Tongue (tissue), 2 donors: ENCODE data around the gene RHOBTB3. TPM values are rescaled to one million over a fixed set of nuclear protein-coding genes. Genes with fewer than 3 reads are reported as not detected.

ENCODE experiments used
- DNase-seq: peaks from one replicate; pipeline ENCODE4 v3.0.0-alpha.2; 2015
- total RNA-seq: library from RNA; depleted of rRNA; stranded (reverse); fragments of >200 nt; gene quantifications from one replicate; pipeline ENCODE4 v1.2.3, GENCODE V29; 2014

The RHOBTB3 gene
- total RNA-seq, 1 donor from 2014 or later = 188 TPM

- peak; percentile 72 for DNase-seq
Measured at GRCh38 chr5:95731571-95732554, 727 bp downstream of the RHOBTB3 start.

- DNase-seq = no peak
Measured at GRCh38 chr5:95733107-95733665, 2.0 kb downstream of the RHOBTB3 start.

GRCh38 chr5:95734187-95734586 is 3.1 kb downstream of the RHOBTB3 start:
- DNase-seq = no peak

- DNase-seq = peak; percentile 77
Measured at GRCh38 chr5:95734906-95735305, 3.8 kb downstream of the RHOBTB3 start.

GRCh38 chr5:95735406-95735805 is 4.3 kb downstream of the RHOBTB3 start:
- no peak for DNase-seq

GRCh38 chr5:95738072-95738471 is 6.9 kb downstream of the RHOBTB3 start:
- DNase-seq = no peak

- no peak for DNase-seq
Measured at GRCh38 chr5:95738834-95739233, 7.7 kb downstream of the RHOBTB3 start.

GRCh38 chr5:95739857-95740256 is 8.7 kb downstream of the RHOBTB3 start:
- DNase-seq = no peak

- no peak for DNase-seq
Measured at GRCh38 chr5:95741458-95741857, 10.3 kb downstream of the RHOBTB3 start.

- DNase-seq = no peak
Measured at GRCh38 chr5:95743232-95743631, 12.1 kb downstream of the RHOBTB3 start.

GRCh38 chr5:95743877-95744276 is 12.7 kb downstream of the RHOBTB3 start:
- DNase-seq = no peak

- no peak for DNase-seq
Measured at GRCh38 chr5:95746194-95746593, 15.1 kb downstream of the RHOBTB3 start.

GRCh38 chr5:95746722-95747679 is 15.9 kb downstream of the RHOBTB3 start:
- no peak for DNase-seq

- no peak for DNase-seq
Measured at GRCh38 chr5:95748133-95748532, 17.0 kb downstream of the RHOBTB3 start.

- no peak for DNase-seq
Measured at GRCh38 chr5:95754545-95754944, 23.4 kb downstream of the RHOBTB3 start.

- DNase-seq = no peak
Measured at GRCh38 chr5:95759005-95759404, 27.9 kb downstream of the RHOBTB3 start.

GRCh38 chr5:95759634-95760033 is 28.5 kb downstream of the RHOBTB3 start:
- no peak for DNase-seq

- DNase-seq = peak; percentile 41
Measured at GRCh38 chr5:95760273-95761191, 29.4 kb downstream of the RHOBTB3 start.

- no peak for DNase-seq
Measured at GRCh38 chr5:95761771-95762651, 30.9 kb downstream of the RHOBTB3 start.

GRCh38 chr5:95762652-95763041 is 31.5 kb downstream of the RHOBTB3 start:
- no peak for DNase-seq
